GM12878 (cell line): ENCODE measurements around the gene CLINT1. TPM values are rescaled to one million over a fixed set of nuclear protein-coding genes. Genes with fewer than 3 reads are reported as not detected.

Experiments
- ATAC-seq: fragments of 200-7000 bp; cut with Tn5 transposase; 3 replicates; pipeline ENCODE4 v1.9.1; 2020; ENCODE audit warnings: mild to moderate bottlenecking, moderate library complexity
- BruUV-seq: library from RNA; stranded (reverse); fragments of 400-500 nt; replicated peaks from 2 replicates; lab custom pipeline; 2021; lab: Mats Ljungman, UMichigan
- CTCF ChIA-PET: fragments of 300-600 bp; sonication (Branson Sonifier 250); formaldehyde crosslinking; extraction: SDS; loops from one replicate; lab custom pipeline; 2021; ENCODE audit warnings: inconsistent platforms; lab: Yijun Ruan, JAX
- POLR2A ChIA-PET: fragments of 350-600 bp; formaldehyde crosslinking; extraction: SDS; loops from one replicate; lab custom pipeline; 2021; ENCODE audit warnings: inconsistent platforms; lab: Charles Lee
- RAD21 ChIA-PET: fragments of 300-600 bp; sonication (Branson Sonifier 250); formaldehyde crosslinking; loops from one replicate; lab custom pipeline; 2023; ENCODE audit warnings: antibody characterized with exemption; ENCODE audit not compliant: unreplicated experiment; lab: Charles Lee
- SMC1A ChIA-PET: fragments of 300-600 bp; sonication (Branson Sonifier 250); formaldehyde crosslinking; loops from one replicate; lab custom pipeline; 2023; ENCODE audit not compliant: unreplicated experiment, uncharacterized antibody; lab: Charles Lee
- DNase-seq: peaks from one replicate; pipeline ENCODE4 v3.0.0-alpha.2; 2011; ENCODE audit warnings: low read depth, low spot score
- FAIRE-seq: peaks from 3 replicates; lab custom pipeline; 2011; peaks lifted over from hg19 to GRCh38; lab: Jason Lieb, UNC
- H2AFZ ChIP-seq: 2 replicates; pipeline ENCODE4 v1.6.0; 2011; ENCODE audit warnings: low read depth, low read length, control low read depth; ENCODE audit not compliant: control insufficient read depth
- H3K27ac ChIP-seq: 2 replicates; pipeline ENCODE4 v1.5.1; 2011; ENCODE audit warnings: control low read depth; ENCODE audit not compliant: control insufficient read depth, insufficient read depth
- H3K27me3 ChIP-seq, 2 experiments: replicated peaks in 1 of 2; 2 replicates each; pipeline versions ENCODE4 v1.6.0 to v1.6.1; 2011; ENCODE audit warnings: low read length in 1 of 2; ENCODE audit not compliant: control insufficient read depth in 2 of 2, insufficient read depth in 2 of 2
- H3K36me3 ChIP-seq, 2 experiments: 2 replicates each; pipeline ENCODE4 v1.5.1; 2011; ENCODE audit warnings: low read length in 1 of 2; ENCODE audit not compliant: control insufficient read depth in 2 of 2, insufficient read depth in 2 of 2
- H3K4me1 ChIP-seq: 2 replicates; pipeline ENCODE4 v1.6.1; 2011; ENCODE audit warnings: mild to moderate bottlenecking, low read length, moderate library complexity, mixed read lengths; ENCODE audit not compliant: control insufficient read depth, insufficient read depth
- H3K4me2 ChIP-seq: 2 replicates; pipeline ENCODE4 v1.6.0; 2011; ENCODE audit warnings: control low read depth; ENCODE audit not compliant: control insufficient read depth, insufficient read depth
- H3K4me3 ChIP-seq: fragments of 200-600 bp; sonication (generic); 2 replicates; pipeline ENCODE4 v1.5.1; 2016
- H3K79me2 ChIP-seq: 2 replicates; pipeline ENCODE4 v1.6.0; 2011; ENCODE audit warnings: low read length; ENCODE audit not compliant: control insufficient read depth, insufficient read depth
- H3K9ac ChIP-seq: 2 replicates; pipeline ENCODE4 v1.8.0; 2011; ENCODE audit warnings: low read length, control low read depth, mixed read lengths; ENCODE audit not compliant: control insufficient read depth, insufficient read depth
- H3K9me3 ChIP-seq: replicated peaks from 3 replicates; pipeline ENCODE4 v1.5.1; 2011; ENCODE audit warnings: mild to moderate bottlenecking, low read length; ENCODE audit not compliant: control insufficient read depth, insufficient read depth
- H4K20me1 ChIP-seq: 2 replicates; pipeline ENCODE4 v1.6.0; 2011; ENCODE audit not compliant: control insufficient read depth, insufficient read depth
- TARDBP ChIP-seq: IDR thresholded peaks from 2 replicates; pipeline ENCODE4 v1.6.1; 2016; ENCODE audit warnings: borderline replicate concordance
- WGBS: methylation state at CpG from one replicate; pipeline ENCODE4 v1.1.6; 2016; ENCODE audit warnings: low lambda C conversion rate; ENCODE audit not compliant: insufficient replicate concordance, insufficient coverage; ENCODE audit errors: missing lambda C conversion rate; 5-methylcytosine and 5-hydroxymethylcytosine counted together
- in situ Hi-C: fragments of 300-500 bp; cut with MboI; formaldehyde crosslinking; loops from 9 replicates; pipeline ENCODE4 v1.14.3; 2018; ENCODE audit warnings: mixed read lengths
- intact Hi-C: fragments of 100-400 bp; cut with micrococcal nuclease; formaldehyde crosslinking; loops from one replicate; pipeline ENCODE4 v1.14.2; 2022; ENCODE audit not compliant: unreplicated experiment
- polyA plus RNA-seq, 11 experiments: library from polyadenylated mRNA; depleted of rRNA in 4 of 11; unstranded in 6 of 11; stranded (reverse) in 5 of 11; fragments of >200 nt; fragmentation: Nextera tagmentation in 4 of 11; fragmentation: Illumina TruSeq in 1 of 11; extraction: Ambion mirVana in 4 of 11; extraction: Trizol in 1 of 11; gene quantifications; 1 replicate in 1 of 11; 2 replicates in 10 of 11; pipeline versions ENCODE4 v1.2.1 to v1.2.3, GENCODE V29; 2011 to 2016; ENCODE audit warnings: inconsistent platforms in 2 of 11, missing spikeins in 2 of 11, low read depth in 1 of 11
- total RNA-seq, 4 experiments: library from RNA; depleted of rRNA in 3 of 4; stranded (reverse); fragments of >200 nt in 3 of 4; fragmentation: Illumina TruSeq in 1 of 4; extraction: Trizol in 1 of 4; gene quantifications; 2 replicates each; pipeline versions ENCODE4 v1.2.1 to v1.2.3, GENCODE V29; 2013 to 2021
- TF ChIP-seq, protein P1 (sequence below): fragments of 450-650 bp; IDR thresholded peaks from 2 replicates; pipeline ENCODE4 v1.6.1; 2017; ENCODE audit warnings: mild to moderate bottlenecking, moderate library complexity
- TF ChIP-seq, protein P2 (sequence below): fragments of 450-650 bp; IDR thresholded peaks from 2 replicates; pipeline ENCODE4 v1.6.1; 2017; ENCODE audit warnings: low read depth, mild to moderate bottlenecking, moderate library complexity

The CLINT1 gene
- total and polyA plus RNA-seq, 10 of the 15 experiments (the other 5 are each of a cell fraction or from before 2014, with no cell fraction given) = 30.0 to 136 (median 105) TPM

DNA sequence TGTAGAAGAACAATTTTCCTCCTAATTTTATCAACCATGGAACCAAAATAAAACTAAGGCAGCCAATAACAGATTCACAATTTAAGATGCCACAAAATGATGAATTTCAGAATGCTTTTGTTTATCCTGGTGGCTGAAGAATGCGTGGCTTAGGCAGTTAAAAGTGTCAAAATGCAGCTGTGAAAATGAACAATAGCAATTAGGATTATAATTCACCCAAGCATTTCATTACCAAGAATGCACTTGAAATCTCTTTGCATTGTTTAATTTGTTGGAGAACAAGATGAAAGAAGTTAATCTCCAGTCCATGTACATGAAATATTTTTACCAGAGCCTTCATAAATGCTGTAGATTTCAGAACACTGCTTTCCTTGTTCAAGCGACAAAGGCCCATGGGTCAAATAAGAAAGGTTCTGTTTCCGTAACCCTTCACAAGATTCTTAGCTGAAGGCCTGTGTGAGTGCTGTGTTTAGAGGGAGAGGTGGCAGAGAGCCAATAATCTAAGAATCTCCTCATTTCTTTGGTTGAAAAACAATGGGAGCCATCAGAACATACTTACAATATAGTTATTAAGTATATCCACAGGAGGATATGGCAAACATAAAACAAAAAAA, 39.3 kb downstream of the CLINT1 start:
- 98% methylated on average over 3 of the region's 3 CpGs for WGBS
- H3K27ac ChIP-seq = no peak overlapping the region
- H3K4me2 ChIP-seq = no peak overlapping the region
- SMC1A ChIA-PET = interaction anchor here (1.0 to 4.4 kb wide), 11 partner anchors 9 to 175 kb away, joined by 3 to 82 read pairs (median 5); no protein-coding TSS in a partner anchor
- DNase-seq (no peak), ATAC-seq (no peak), FAIRE-seq (no peak)
- in situ Hi-C loops (loop anchor here (5.0 kb wide), 2 partner anchors 98 to 128 kb away; no protein-coding TSS in a partner anchor), intact Hi-C loops (loop anchor here (1.0 kb wide), 2 partner anchors 99 to 129 kb away; no protein-coding TSS in a partner anchor)
- H3K9me3 ChIP-seq = no peaks in the 10 kb centered on the region
- no peaks in the 10 kb centered on the region; the same call in 1 of the 2 replicates for H3K79me2 ChIP-seq
- POLR2A ChIA-PET = interaction anchor here (0.7 kb wide), 1 partner anchor 10 kb away, joined by 8 read pairs; no protein-coding TSS in a partner anchor
- H3K4me3 ChIP-seq = no peak overlapping the region
- RAD21 ChIA-PET = interaction anchor here (0.7 to 4.4 kb wide), 9 partner anchors 35 to 1312 kb away, joined by 3 to 63 read pairs (median 4); no protein-coding TSS in a partner anchor
- no peaks in the 10 kb centered on the region for H3K4me1 ChIP-seq
- no peak overlapping the region for H2AFZ ChIP-seq
- CTCF ChIA-PET = interaction anchor here (0.6 to 4.6 kb wide), 19 partner anchors 8 to 1313 kb away, joined by 3 to 201 read pairs (median 5); no protein-coding TSS in a partner anchor
- no peak for TF ChIP-seq TARDBP
- TF ChIP-seq, protein P1, sequence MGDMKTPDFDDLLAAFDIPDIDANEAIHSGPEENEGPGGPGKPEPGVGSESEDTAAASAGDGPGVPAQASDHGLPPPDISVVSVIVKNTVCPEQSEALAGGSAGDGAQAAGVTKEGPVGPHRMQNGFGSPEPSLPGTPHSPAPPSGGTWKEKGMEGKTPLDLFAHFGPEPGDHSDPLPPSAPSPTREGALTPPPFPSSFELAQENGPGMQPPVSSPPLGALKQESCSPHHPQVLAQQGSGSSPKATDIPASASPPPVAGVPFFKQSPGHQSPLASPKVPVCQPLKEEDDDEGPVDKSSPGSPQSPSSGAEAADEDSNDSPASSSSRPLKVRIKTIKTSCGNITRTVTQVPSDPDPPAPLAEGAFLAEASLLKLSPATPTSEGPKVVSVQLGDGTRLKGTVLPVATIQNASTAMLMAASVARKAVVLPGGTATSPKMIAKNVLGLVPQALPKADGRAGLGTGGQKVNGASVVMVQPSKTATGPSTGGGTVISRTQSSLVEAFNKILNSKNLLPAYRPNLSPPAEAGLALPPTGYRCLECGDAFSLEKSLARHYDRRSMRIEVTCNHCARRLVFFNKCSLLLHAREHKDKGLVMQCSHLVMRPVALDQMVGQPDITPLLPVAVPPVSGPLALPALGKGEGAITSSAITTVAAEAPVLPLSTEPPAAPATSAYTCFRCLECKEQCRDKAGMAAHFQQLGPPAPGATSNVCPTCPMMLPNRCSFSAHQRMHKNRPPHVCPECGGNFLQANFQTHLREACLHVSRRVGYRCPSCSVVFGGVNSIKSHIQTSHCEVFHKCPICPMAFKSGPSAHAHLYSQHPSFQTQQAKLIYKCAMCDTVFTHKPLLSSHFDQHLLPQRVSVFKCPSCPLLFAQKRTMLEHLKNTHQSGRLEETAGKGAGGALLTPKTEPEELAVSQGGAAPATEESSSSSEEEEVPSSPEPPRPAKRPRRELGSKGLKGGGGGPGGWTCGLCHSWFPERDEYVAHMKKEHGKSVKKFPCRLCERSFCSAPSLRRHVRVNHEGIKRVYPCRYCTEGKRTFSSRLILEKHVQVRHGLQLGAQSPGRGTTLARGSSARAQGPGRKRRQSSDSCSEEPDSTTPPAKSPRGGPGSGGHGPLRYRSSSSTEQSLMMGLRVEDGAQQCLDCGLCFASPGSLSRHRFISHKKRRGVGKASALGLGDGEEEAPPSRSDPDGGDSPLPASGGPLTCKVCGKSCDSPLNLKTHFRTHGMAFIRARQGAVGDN = no peak
- TF ChIP-seq, protein P2, sequence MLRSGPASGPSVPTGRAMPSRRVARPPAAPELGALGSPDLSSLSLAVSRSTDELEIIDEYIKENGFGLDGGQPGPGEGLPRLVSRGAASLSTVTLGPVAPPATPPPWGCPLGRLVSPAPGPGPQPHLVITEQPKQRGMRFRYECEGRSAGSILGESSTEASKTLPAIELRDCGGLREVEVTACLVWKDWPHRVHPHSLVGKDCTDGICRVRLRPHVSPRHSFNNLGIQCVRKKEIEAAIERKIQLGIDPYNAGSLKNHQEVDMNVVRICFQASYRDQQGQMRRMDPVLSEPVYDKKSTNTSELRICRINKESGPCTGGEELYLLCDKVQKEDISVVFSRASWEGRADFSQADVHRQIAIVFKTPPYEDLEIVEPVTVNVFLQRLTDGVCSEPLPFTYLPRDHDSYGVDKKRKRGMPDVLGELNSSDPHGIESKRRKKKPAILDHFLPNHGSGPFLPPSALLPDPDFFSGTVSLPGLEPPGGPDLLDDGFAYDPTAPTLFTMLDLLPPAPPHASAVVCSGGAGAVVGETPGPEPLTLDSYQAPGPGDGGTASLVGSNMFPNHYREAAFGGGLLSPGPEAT = no peak
- H3K36me3 ChIP-seq = no peaks in the 10 kb centered on the region; a peak in 2 of 4 replicates
- no peaks in the 10 kb centered on the region for H3K27me3 ChIP-seq
- no TSS peak for BruUV-seq
- H3K9ac ChIP-seq = no peak overlapping the region
- H4K20me1 ChIP-seq = no peaks in the 10 kb centered on the region
